GM18507 (cell line): Measurements from ENCODE around the gene OTUD6A.

Source experiments
- DNase-seq: peaks from one replicate; pipeline ENCODE4 v3.0.0; 2011; ENCODE audit warnings: low read depth; ENCODE audit not compliant: insufficient read length; ENCODE audit errors: extremely low spot score
- FAIRE-seq: peaks from 2 replicates; lab custom pipeline; 2011; peaks lifted over from hg19 to GRCh38; lab: Jason Lieb, UNC

OTUD6A gene

GRCh38 chrX:70044541-70045245, 17.6 kb upstream of the OTUD6A start:
- FAIRE-seq = no peak
- DNase-seq = no peak

GRCh38 chrX:70046978-70047377, 15.3 kb upstream of the OTUD6A start:
- FAIRE-seq = no peak
- no peak for DNase-seq

GRCh38 chrX:70049406-70049805, 12.9 kb upstream of the OTUD6A start:
- FAIRE-seq (no peak), DNase-seq (no peak)

GRCh38 chrX:70049925-70050324, 12.3 kb upstream of the OTUD6A start, which contains the start of gene AWAT2:
AWAT2 (minus strand) TSS chrX:70049938; CDS start chrX:70049932, 6 bp downstream.
- DNase-seq (no peak), FAIRE-seq (no peak)

GRCh38 chrX:70052895-70053615, 9.2 kb upstream of the OTUD6A start:
- DNase-seq (no peak), FAIRE-seq (no peak)

- FAIRE-seq (no peak), DNase-seq (no peak)
Observed at GRCh38 chrX:70054391-70054790, 7.9 kb upstream of the OTUD6A start.

- FAIRE-seq (no peak), DNase-seq (no peak)
Observed at GRCh38 chrX:70062961-70063550, 799 bp downstream of the OTUD6A start.

- DNase-seq = no peak
- no peak for FAIRE-seq
Observed at GRCh38 chrX:70066646-70067045, 4.4 kb downstream of the OTUD6A start.

GRCh38 chrX:70079297-70079696, 17.0 kb downstream of the OTUD6A start:
- no peak for FAIRE-seq
- no peak for DNase-seq

- DNase-seq = no peak
- FAIRE-seq = no peak
Observed at GRCh38 chrX:70079870-70080269, 17.6 kb downstream of the OTUD6A start.

GRCh38 chrX:70082723-70083122, 20.5 kb downstream of the OTUD6A start:
- no peak for DNase-seq
- FAIRE-seq = no peak

- no peak for FAIRE-seq
- no peak for DNase-seq
Observed at GRCh38 chrX:70084592-70085240, 22.5 kb downstream of the OTUD6A start.

- FAIRE-seq (no peak), DNase-seq (no peak)
Observed at GRCh38 chrX:70087857-70088630, 25.8 kb downstream of the OTUD6A start.

GRCh38 chrX:70088751-70089150, 26.5 kb downstream of the OTUD6A start:
- no peak for FAIRE-seq

GRCh38 chrX:70089604-70090297, 27.5 kb downstream of the OTUD6A start:
- DNase-seq (no peak), FAIRE-seq (no peak)

More at GRCh38 chrX:70088751-70089150, 26.5 kb downstream of the OTUD6A start:
- DNase-seq = no peak

- FAIRE-seq (no peak), DNase-seq (no peak)
Observed at GRCh38 chrX:70092247-70092646, 30.0 kb downstream of the OTUD6A start.

GRCh38 chrX:70096052-70096451, 33.8 kb downstream of the OTUD6A start:
- DNase-seq = no peak
- FAIRE-seq = no peak

GRCh38 chrX:70105229-70105628, 43.0 kb downstream of the OTUD6A start:
- DNase-seq = no peak
- no peak for FAIRE-seq
